Upper lobe of left lung (tissue), 6 donors: Measurements from ENCODE around the gene CYP2S1. TPM values are rescaled to one million over a fixed set of nuclear protein-coding genes. Genes with fewer than 3 reads are reported as not detected.

ENCODE experiments used
- ATAC-seq, 2 donors: fragments of 200-7000 bp; cut with Tn5 transposase; one replicate each; pipeline ENCODE4 v1.9.1; 2022; ENCODE audit warnings: mild to moderate bottlenecking in 2 of 2, moderate library complexity in 2 of 2; ENCODE audit not compliant: low FRiP score in 2 of 2
- DNase-seq, 2 donors: peaks; one replicate each; pipeline ENCODE4 v3.0.0-alpha.2; 2019 to 2020
- H3K27ac ChIP-seq, 4 donors: fragments of 200-600 bp; sonication (generic); one replicate each; pipeline ENCODE4 v1.5.1; 2016 to 2019
- H3K27me3 ChIP-seq, 4 donors: fragments of 200-600 bp; sonication (generic); one replicate each; pipeline ENCODE4 v1.5.1; 2017 to 2019
- H3K36me3 ChIP-seq, 4 donors: fragments of 200-600 bp; sonication (generic); one replicate each; pipeline ENCODE4 v1.5.1; 2016 to 2019
- H3K4me1 ChIP-seq, 4 donors: fragments of 200-600 bp; sonication (generic); one replicate each; pipeline ENCODE4 v1.5.1; 2018 to 2019
- H3K4me3 ChIP-seq, 4 donors: fragments of 200-600 bp; sonication (generic); one replicate each; pipeline ENCODE4 v1.5.1; 2017 to 2019; ENCODE audit warnings: mild to moderate bottlenecking in 2 of 4, moderate library complexity in 1 of 4
- H3K9me3 ChIP-seq, 4 donors: fragments of 200-600 bp; sonication (generic); one replicate each; pipeline ENCODE4 v1.5.1; 2018 to 2019
- CTCF ChIP-seq, 6 experiments: fragments of 450-650 bp in 4 of 6; fragments of 200-600 bp in 2 of 6; sonication (generic) in 2 of 6; IDR thresholded peaks; one replicate each; pipeline ENCODE4 v1.5.1; 2016 to 2019; ENCODE audit warnings: antibody characterized with exemption in 6 of 6
- EP300 ChIP-seq, 4 donors: sonication (generic); formaldehyde crosslinking; IDR thresholded peaks; one replicate each; pipeline ENCODE4 v1.5.1; 2017; ENCODE audit warnings: antibody characterized with exemption in 4 of 4, control low read depth in 2 of 4
- POLR2A ChIP-seq, 4 donors: fragments of 450-650 bp; IDR thresholded peaks; one replicate each; pipeline ENCODE4 v1.5.1; 2016 to 2017; ENCODE audit warnings: antibody characterized with exemption in 4 of 4, mild to moderate bottlenecking in 2 of 4
- POLR2AphosphoS5 ChIP-seq, 2 donors: sonication (generic); formaldehyde crosslinking; IDR thresholded peaks; one replicate each; pipeline ENCODE4 v1.5.1; 2017; ENCODE audit warnings: antibody characterized with exemption in 2 of 2
- WGBS, 2 donors: methylation state at CpG; one replicate each; pipeline ENCODE4 v1.1.5; 2017 to 2018; 5-methylcytosine and 5-hydroxymethylcytosine counted together
- total RNA-seq, 6 donors: library from RNA; depleted of rRNA in 4 of 6; stranded (reverse); fragments of >200 nt in 4 of 6; gene quantifications; one replicate each; pipeline versions ENCODE4 v1.1.0 to v1.2.1, GENCODE V29; 2016 to 2021
- donor health status: DM: no; HTN: no; CAD: no; lungs with moderate emphysema.
- donor health status: DM: no; HTN: yes; CAD: no; lungs with severe emphysema.

CYP2S1 gene
- total RNA-seq, 6 donors from 2014 or later = 5.2 to 40.6 (median 20.1) TPM

DNA sequence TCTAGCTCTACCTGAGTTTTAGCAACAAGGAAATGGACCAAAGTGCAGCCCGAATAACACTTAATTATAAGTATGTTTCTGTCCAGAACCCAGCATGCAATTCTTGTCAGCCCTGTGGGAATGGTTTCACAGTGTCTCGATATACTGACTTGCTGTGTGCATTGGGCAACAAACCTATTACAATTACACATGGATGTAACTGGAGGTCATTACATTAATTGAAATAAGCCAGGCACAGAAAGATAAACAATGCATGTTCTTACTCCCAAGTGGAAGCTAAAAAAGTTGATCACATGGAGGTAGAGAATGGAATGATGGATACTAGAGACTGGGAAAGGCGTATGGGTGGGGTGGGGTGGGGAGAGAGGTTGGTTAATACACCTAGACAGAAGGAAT lies 5.1 kb upstream of the CYP2S1 start:
- no peak overlapping the region for H3K27ac ChIP-seq
- DNase-seq (no peak), ATAC-seq (no peak)
- H3K9me3 ChIP-seq = no peaks in the 10 kb centered on the region
- H3K4me1 ChIP-seq = peaks cover 4 to 6% (median 5%) of the 10 kb centered on the region in 4 donors
- no peak for TF ChIP-seq POLR2A (IDR thresholded peaks at IDR 0.05)
- no peak for TF ChIP-seq POLR2AphosphoS5 (IDR thresholded peaks at IDR 0.05)
- TF ChIP-seq CTCF (IDR thresholded peaks at IDR 0.05) = no peak
- no peak for TF ChIP-seq EP300 (IDR thresholded peaks at IDR 0.05)
- H3K27me3 ChIP-seq = no peaks in the 10 kb centered on the region
- no peak overlapping the region for H3K4me3 ChIP-seq
- H3K36me3 ChIP-seq = no peaks in the 10 kb centered on the region
- 67 to 69% methylated on average over 3 of the region's 3 CpGs for WGBS, 2 donors

- WGBS, 2 donors = 66 to 70% methylated on average over 8 of the region's 8 CpGs
Observed at GRCh38 chr19:41189425-41190065, 3.5 kb upstream of the CYP2S1 start.

GRCh38 chr19:41193430-41194156 lies 574 bp downstream of the CYP2S1 start:
- Histone ChIP-seq H3K4me3 (peak overlapping the region in 3 of 4 donors; percentile 44 to 52 (median 45)), H3K27ac (peak overlapping the region in 2 of 4 donors; percentile 14 to 32), H3K4me1 (peaks cover 15 to 24% (median 18%) of the 10 kb centered on the region in 4 donors), H3K9me3 (no peaks in the 10 kb centered on the region), H3K36me3 (no peaks in the 10 kb centered on the region), H3K27me3 (peaks cover 0 to 4% (median 2%) of the 10 kb centered on the region in 4 donors)
- WGBS, 2 donors = 25 to 34% methylated on average over 11 to 13 of the region's 13 CpGs
- no peak for TF ChIP-seq POLR2A (IDR thresholded peaks at IDR 0.05)
- no peak for TF ChIP-seq EP300 (IDR thresholded peaks at IDR 0.05)
- TF ChIP-seq CTCF (IDR thresholded peaks at IDR 0.05) = no peak
- TF ChIP-seq POLR2AphosphoS5 (IDR thresholded peaks at IDR 0.05) = no peak
- DNase-seq = no peak
- no peak for ATAC-seq

More at GRCh38 chr19:41189425-41190065, 3.5 kb upstream of the CYP2S1 start:
- H3K36me3 ChIP-seq = no peaks in the 10 kb centered on the region
- H3K4me3 ChIP-seq = no peak overlapping the region
- DNase-seq (no peak), ATAC-seq (no peak)
- no peaks in the 10 kb centered on the region for H3K9me3 ChIP-seq
- TF ChIP-seq POLR2AphosphoS5 (IDR thresholded peaks at IDR 0.05) = no peak
- TF ChIP-seq EP300 (IDR thresholded peaks at IDR 0.05) = no peak
- TF ChIP-seq POLR2A (IDR thresholded peaks at IDR 0.05) = no peak
- TF ChIP-seq CTCF (IDR thresholded peaks at IDR 0.05) = no peak
- H3K27ac ChIP-seq = no peak overlapping the region
- H3K27me3 ChIP-seq = peaks cover 0 to 4% (median 2%) of the 10 kb centered on the region in 4 donors
- peaks cover 15 to 22% (median 18%) of the 10 kb centered on the region in 4 donors for H3K4me1 ChIP-seq

DNA sequence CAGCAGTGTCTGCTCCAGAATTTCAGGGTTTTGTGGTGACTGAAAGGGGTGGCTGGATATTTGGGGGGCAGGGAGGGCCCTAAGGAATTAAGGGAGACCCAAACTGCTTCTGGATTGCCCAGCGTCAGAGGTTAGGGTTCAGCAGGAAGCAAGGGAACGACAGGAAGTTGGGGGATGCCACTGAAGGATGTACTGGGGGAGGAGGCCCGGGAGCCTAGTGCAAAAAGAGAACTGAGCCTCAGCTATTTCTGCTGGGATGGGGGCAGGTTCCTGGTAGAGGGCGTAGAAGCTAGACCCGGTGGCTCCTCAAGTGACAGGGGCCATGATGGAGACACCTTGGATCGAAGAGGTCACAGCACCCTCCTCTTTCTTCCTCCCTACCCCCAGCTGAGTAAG lies 1.1 kb downstream of the CYP2S1 start:
- ATAC-seq = peak in 1 of 2 donors; percentile 8
- DNase-seq = no peak
- 39 to 45% methylated on average over 6 of the region's 6 CpGs for whole genome bisulfite sequencing, 2 donors
- Histone ChIP-seq H3K27me3 (peaks cover 0 to 4% (median 2%) of the 10 kb centered on the region in 4 donors), H3K27ac (no peak overlapping the region), H3K9me3 (no peaks in the 10 kb centered on the region), H3K36me3 (no peaks in the 10 kb centered on the region), H3K4me1 (peaks cover 15 to 24% (median 18%) of the 10 kb centered on the region in 4 donors), H3K4me3 (peak overlapping the region in 2 of 4 donors; percentile 44 to 45)
- TF ChIP-seq POLR2AphosphoS5 (IDR thresholded peaks at IDR 0.05) = no peak
- no peak for TF ChIP-seq POLR2A (IDR thresholded peaks at IDR 0.05)
- TF ChIP-seq EP300 (IDR thresholded peaks at IDR 0.05) = no peak
- no peak for TF ChIP-seq CTCF (IDR thresholded peaks at IDR 0.05)
